K562 (cell line): ENCODE data around the gene GALM. TPM values are rescaled to one million over a fixed set of nuclear protein-coding genes. Genes with fewer than 3 reads are reported as not detected.

ENCODE experiments used
- ATAC-seq: fragments of 200-7000 bp; cut with Tn5 transposase; 3 replicates; pipeline ENCODE4 v1.9.1; 2020; ENCODE audit warnings: moderate library complexity
- BruUV-seq: library from RNA; stranded (reverse); fragments of 400-500 nt; replicated peaks from 2 replicates; lab custom pipeline; 2021; lab: Mats Ljungman, UMichigan
- CTCF ChIA-PET: fragments of 300-600 bp; formaldehyde crosslinking; extraction: SDS; loops from one replicate; lab custom pipeline; 2021; ENCODE audit warnings: low intra/inter-chr PET ratio; lab: Yijun Ruan, JAX
- POLR2A ChIA-PET: fragments of 300-600, 350-650 bp; sonication (Branson Sonifier 250); formaldehyde crosslinking; extraction: SDS; loops from one replicate; lab custom pipeline; 2021; ENCODE audit warnings: antibody characterized with exemption, inconsistent platforms; lab: Yijun Ruan, JAX
- DNase-seq, 4 experiments: peaks; one replicate each; pipeline versions ENCODE4 v3.0.0 to v3.0.0-alpha.2; 2011 to 2018; ENCODE audit warnings: low spot score in 3 of 4, mixed read lengths in 3 of 4; ENCODE audit errors: extremely low read depth in 1 of 4
- FAIRE-seq: peaks from 2 replicates; lab custom pipeline; 2011; peaks lifted over from hg19 to GRCh38; lab: Jason Lieb, UNC
- H2AFZ ChIP-seq: 2 replicates; pipeline ENCODE4 v1.6.0; 2011; ENCODE audit warnings: low read depth, low read length, control low read depth, inconsistent platforms
- H3K27ac ChIP-seq: fragments of 200-600 bp; 3 replicates; pipeline ENCODE4 v1.8.0; 2011; ENCODE audit warnings: low read depth, mild to moderate bottlenecking, control low read depth, inconsistent platforms, low read length, moderate library complexity, mixed read lengths; ENCODE audit errors: extremely low read depth
- H3K27me3 ChIP-seq, 2 experiments: fragments of 300-600 bp in 1 of 2; 2 replicates in 1 of 2; 3 replicates in 1 of 2; pipeline versions ENCODE4 v1.6.0 to v1.8.0; 2011; ENCODE audit warnings: inconsistent platforms in 2 of 2, low read length in 2 of 2, mild to moderate bottlenecking in 1 of 2, mixed read lengths in 1 of 2, moderate library complexity in 1 of 2; ENCODE audit not compliant: control insufficient read depth in 2 of 2, insufficient read depth in 2 of 2
- H3K36me3 ChIP-seq: fragments of 300-600 bp; 3 replicates; pipeline ENCODE4 v1.8.0; 2011; ENCODE audit warnings: mild to moderate bottlenecking, low read length, inconsistent platforms; ENCODE audit not compliant: control insufficient read depth, insufficient read depth
- H3K4me1 ChIP-seq, 2 experiments: fragments of 200-600 bp in 1 of 2; replicated peaks in 1 of 2; 2 replicates in 1 of 2; 3 replicates in 1 of 2; pipeline versions ENCODE4 v1.5.1 to v1.8.0; 2011; ENCODE audit warnings: inconsistent platforms in 2 of 2, low read length in 2 of 2, mild to moderate bottlenecking in 1 of 2, mixed read lengths in 1 of 2, moderate library complexity in 1 of 2; ENCODE audit not compliant: control insufficient read depth in 2 of 2, insufficient read depth in 2 of 2
- H3K4me2 ChIP-seq: 2 replicates; pipeline ENCODE4 v1.6.1; 2011; ENCODE audit warnings: low read length, control low read depth, inconsistent platforms, mixed read lengths; ENCODE audit not compliant: insufficient read depth
- H3K4me3 ChIP-seq: fragments of 200-600 bp; sonication (generic), shearing (Covaris generic); 2 replicates; pipeline ENCODE4 v1.5.1; 2016; ENCODE audit warnings: control low read depth, inconsistent platforms
- H3K79me2 ChIP-seq: fragments of 200-600 bp; 3 replicates; pipeline ENCODE4 v1.8.0; 2011; ENCODE audit warnings: low read length, inconsistent platforms; ENCODE audit not compliant: control insufficient read depth, insufficient read depth
- H3K9ac ChIP-seq, 2 experiments: 2 replicates each; pipeline versions ENCODE4 v1.6.0 to v1.6.1; 2011; ENCODE audit warnings: low read depth in 2 of 2, low read length in 2 of 2, control low read depth in 1 of 2, inconsistent platforms in 1 of 2, mild to moderate bottlenecking in 1 of 2, mixed read lengths in 1 of 2; ENCODE audit not compliant: insufficient read depth in 1 of 2
- H3K9me1 ChIP-seq: one replicate; pipeline ENCODE4 v1.6.0; 2011; ENCODE audit warnings: inconsistent platforms, mild to moderate bottlenecking, low read length, moderate library complexity; ENCODE audit not compliant: control insufficient read depth, insufficient read depth
- H3K9me3 ChIP-seq: replicated peaks from 2 replicates; pipeline ENCODE4 v1.5.1; 2011; ENCODE audit warnings: low read depth, low read length, inconsistent platforms; ENCODE audit not compliant: control insufficient read depth, insufficient read depth
- H4K20me1 ChIP-seq: replicated peaks from 2 replicates; pipeline ENCODE4 v1.6.1; 2011; ENCODE audit warnings: low read length, inconsistent platforms, mixed read lengths; ENCODE audit not compliant: control insufficient read depth, insufficient read depth
- CEBPG ChIP-seq, 3 experiments: fragments of 200-800 bp in 1 of 3; sonication (Bioruptor generic) in 1 of 3; sonication (generic) in 1 of 3; formaldehyde crosslinking in 1 of 3; IDR thresholded peaks in 2 of 3; conservative IDR thresholded peaks in 1 of 3; 2 replicates each; pipeline versions ENCODE4 v1.6.1 to v1.8.0; 2016 to 2022; ENCODE audit warnings: missing compliant biosample characterization in 2 of 3, missing genetic modification characterization in 2 of 3, mild to moderate bottlenecking in 1 of 3, missing genetic modification reagents in 1 of 3
- EZH2 ChIP-seq: IDR thresholded peaks from 2 replicates; pipeline ENCODE4 v1.6.1; 2012; ENCODE audit warnings: low read depth, mild to moderate bottlenecking, inconsistent platforms, low read length, borderline replicate concordance
- RAD51 ChIP-seq: fragments of 450-650 bp; IDR thresholded peaks from 2 replicates; pipeline ENCODE4 v1.7.1; 2016; ENCODE audit warnings: low read depth, mild to moderate bottlenecking, borderline replicate concordance
- WGBS: fragments of 100-300 bp; shearing (Covaris generic); methylation state at CpG from one replicate; pipeline ENCODE4 v1.1.6; 2016; ENCODE audit warnings: low coverage, mixed read lengths; ENCODE audit not compliant: insufficient coverage; ENCODE audit errors: missing lambda C conversion rate; 5-methylcytosine and 5-hydroxymethylcytosine counted together
- in situ Hi-C: fragments of 300-500 bp; cut with MboI; formaldehyde crosslinking; loops from 4 replicates; pipeline ENCODE4 v1.15.0; 2018; ENCODE audit warnings: inconsistent platforms, mixed read lengths
- intact Hi-C: fragments of 100-400 bp; cut with micrococcal nuclease; formaldehyde crosslinking; loops from 2 replicates; pipeline ENCODE4 v1.14.2; 2022
- polyA plus RNA-seq, 8 experiments: library from polyadenylated mRNA; depleted of rRNA in 4 of 8; stranded (reverse) in 5 of 8; unstranded in 3 of 8; fragments of >200 nt; fragmentation: Nextera tagmentation in 2 of 8; fragmentation: Illumina TruSeq in 1 of 8; extraction: Ambion mirVana in 2 of 8; extraction: Trizol in 1 of 8; gene quantifications; 2 replicates each; pipeline versions ENCODE4 v1.2.1 to v1.2.3, GENCODE V29; 2011 to 2014; ENCODE audit warnings: inconsistent platforms in 1 of 8, missing spikeins in 1 of 8
- total RNA-seq, 7 experiments: library from RNA; depleted of rRNA in 6 of 7; stranded (reverse); fragments of >200 nt in 6 of 7; fragmentation: Illumina TruSeq in 2 of 7; extraction: Trizol in 2 of 7; gene quantifications; 2 replicates each; pipeline versions ENCODE4 v1.2.1 to v1.2.3, GENCODE V29; 2011 to 2021; ENCODE audit warnings: low replicate concordance in 1 of 7
- TF ChIP-seq, protein P1 (sequence below): sonication (generic); formaldehyde crosslinking; IDR thresholded peaks from 2 replicates; pipeline ENCODE4 v1.8.0; 2022; ENCODE audit warnings: mild to moderate bottlenecking, missing genetic modification reagents, borderline replicate concordance
- TF ChIP-seq, protein P2 (sequence below), 2 experiments: fragments of 450-650 bp; IDR thresholded peaks; 2 replicates each; pipeline ENCODE4 v1.6.1; 2016; ENCODE audit warnings: mild to moderate bottlenecking in 2 of 2, borderline replicate concordance in 1 of 2, low read depth in 1 of 2, moderate library complexity in 1 of 2

GALM gene
- total and polyA plus RNA-seq, 9 of the 15 experiments (the other 6 are each of a cell fraction or from before 2014, with no cell fraction given) = 22.1 to 51.7 (median 27.9) TPM

DNA sequence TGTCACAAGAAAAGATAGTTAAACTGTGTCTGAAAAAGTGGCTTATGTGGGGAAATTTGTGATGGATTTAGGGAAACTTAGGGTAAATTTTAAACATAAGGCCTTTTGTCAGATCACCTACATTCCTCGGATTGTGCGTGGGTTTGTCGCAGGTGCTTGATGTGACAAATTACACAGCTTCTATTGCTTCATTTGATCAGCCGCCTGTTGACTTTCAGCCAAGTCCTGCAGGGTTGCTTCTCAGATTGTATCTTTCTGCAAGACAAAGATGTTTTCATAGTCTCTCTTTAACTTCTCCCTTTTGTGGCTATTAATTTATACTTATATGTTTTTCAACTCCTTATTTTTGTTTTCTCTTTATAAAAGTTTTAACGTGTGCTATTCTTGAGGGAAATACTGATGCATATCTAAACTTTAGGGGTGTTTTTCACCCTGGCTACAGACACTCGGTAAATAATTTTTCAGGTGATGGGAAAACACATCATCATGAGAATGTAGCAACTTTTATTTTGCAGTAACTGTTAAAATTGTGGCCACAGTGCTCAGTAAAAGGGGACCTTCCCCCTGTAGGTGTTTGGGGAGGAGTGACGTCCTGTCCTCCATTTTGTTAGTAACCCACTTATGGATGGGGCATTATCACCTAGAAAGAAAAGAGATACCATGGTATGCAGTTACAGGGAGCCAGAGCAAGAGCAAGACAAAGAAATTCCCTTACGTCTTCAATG is 31.4 kb downstream of the GALM start:
- no peak for ATAC-seq
- Histone ChIP-seq H3K4me2 (no peak overlapping the region), H3K9me1 (no peaks in the 10 kb centered on the region), H4K20me1 (no peaks in the 10 kb centered on the region), H3K9ac (no peak overlapping the region), H3K27me3 (no peaks in the 10 kb centered on the region), H3K4me1 (peaks cover 7 to 11% of the 10 kb centered on the region in 2 experiments; a peak in 4 of 5 replicates), H3K79me2 (no peaks in the 10 kb centered on the region; the same call in 2 of the 3 replicates), H3K27ac (no peak overlapping the region), H2AFZ (no peak overlapping the region), H3K36me3 (no peaks in the 10 kb centered on the region), H3K4me3 (no peak overlapping the region), H3K9me3 (no peaks in the 10 kb centered on the region)
- CTCF ChIA-PET = interaction anchor here (0.6 to 0.7 kb wide), 2 partner anchors 27 to 96 kb away, joined by 3 to 5 read pairs; no protein-coding TSS in a partner anchor
- POLR2A ChIA-PET = no interaction called here
- 39% methylated on average over 8 of the region's 8 CpGs for WGBS
- in situ Hi-C loops = no loop called here
- DNase-seq = no peak
- no TSS peak for BruUV-seq
- intact Hi-C loops = no loop called here
- no peak for FAIRE-seq
- TF ChIP-seq, protein P1, sequence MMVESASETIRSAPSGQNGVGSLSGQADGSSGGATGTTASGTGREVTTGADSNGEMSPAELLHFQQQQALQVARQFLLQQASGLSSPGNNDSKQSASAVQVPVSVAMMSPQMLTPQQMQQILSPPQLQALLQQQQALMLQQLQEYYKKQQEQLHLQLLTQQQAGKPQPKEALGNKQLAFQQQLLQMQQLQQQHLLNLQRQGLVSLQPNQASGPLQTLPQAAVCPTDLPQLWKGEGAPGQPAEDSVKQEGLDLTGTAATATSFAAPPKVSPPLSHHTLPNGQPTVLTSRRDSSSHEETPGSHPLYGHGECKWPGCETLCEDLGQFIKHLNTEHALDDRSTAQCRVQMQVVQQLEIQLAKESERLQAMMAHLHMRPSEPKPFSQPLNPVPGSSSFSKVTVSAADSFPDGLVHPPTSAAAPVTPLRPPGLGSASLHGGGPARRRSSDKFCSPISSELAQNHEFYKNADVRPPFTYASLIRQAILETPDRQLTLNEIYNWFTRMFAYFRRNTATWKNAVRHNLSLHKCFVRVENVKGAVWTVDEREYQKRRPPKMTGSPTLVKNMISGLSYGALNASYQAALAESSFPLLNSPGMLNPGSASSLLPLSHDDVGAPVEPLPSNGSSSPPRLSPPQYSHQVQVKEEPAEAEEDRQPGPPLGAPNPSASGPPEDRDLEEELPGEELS = no peak
- TF ChIP-seq, protein P2, sequence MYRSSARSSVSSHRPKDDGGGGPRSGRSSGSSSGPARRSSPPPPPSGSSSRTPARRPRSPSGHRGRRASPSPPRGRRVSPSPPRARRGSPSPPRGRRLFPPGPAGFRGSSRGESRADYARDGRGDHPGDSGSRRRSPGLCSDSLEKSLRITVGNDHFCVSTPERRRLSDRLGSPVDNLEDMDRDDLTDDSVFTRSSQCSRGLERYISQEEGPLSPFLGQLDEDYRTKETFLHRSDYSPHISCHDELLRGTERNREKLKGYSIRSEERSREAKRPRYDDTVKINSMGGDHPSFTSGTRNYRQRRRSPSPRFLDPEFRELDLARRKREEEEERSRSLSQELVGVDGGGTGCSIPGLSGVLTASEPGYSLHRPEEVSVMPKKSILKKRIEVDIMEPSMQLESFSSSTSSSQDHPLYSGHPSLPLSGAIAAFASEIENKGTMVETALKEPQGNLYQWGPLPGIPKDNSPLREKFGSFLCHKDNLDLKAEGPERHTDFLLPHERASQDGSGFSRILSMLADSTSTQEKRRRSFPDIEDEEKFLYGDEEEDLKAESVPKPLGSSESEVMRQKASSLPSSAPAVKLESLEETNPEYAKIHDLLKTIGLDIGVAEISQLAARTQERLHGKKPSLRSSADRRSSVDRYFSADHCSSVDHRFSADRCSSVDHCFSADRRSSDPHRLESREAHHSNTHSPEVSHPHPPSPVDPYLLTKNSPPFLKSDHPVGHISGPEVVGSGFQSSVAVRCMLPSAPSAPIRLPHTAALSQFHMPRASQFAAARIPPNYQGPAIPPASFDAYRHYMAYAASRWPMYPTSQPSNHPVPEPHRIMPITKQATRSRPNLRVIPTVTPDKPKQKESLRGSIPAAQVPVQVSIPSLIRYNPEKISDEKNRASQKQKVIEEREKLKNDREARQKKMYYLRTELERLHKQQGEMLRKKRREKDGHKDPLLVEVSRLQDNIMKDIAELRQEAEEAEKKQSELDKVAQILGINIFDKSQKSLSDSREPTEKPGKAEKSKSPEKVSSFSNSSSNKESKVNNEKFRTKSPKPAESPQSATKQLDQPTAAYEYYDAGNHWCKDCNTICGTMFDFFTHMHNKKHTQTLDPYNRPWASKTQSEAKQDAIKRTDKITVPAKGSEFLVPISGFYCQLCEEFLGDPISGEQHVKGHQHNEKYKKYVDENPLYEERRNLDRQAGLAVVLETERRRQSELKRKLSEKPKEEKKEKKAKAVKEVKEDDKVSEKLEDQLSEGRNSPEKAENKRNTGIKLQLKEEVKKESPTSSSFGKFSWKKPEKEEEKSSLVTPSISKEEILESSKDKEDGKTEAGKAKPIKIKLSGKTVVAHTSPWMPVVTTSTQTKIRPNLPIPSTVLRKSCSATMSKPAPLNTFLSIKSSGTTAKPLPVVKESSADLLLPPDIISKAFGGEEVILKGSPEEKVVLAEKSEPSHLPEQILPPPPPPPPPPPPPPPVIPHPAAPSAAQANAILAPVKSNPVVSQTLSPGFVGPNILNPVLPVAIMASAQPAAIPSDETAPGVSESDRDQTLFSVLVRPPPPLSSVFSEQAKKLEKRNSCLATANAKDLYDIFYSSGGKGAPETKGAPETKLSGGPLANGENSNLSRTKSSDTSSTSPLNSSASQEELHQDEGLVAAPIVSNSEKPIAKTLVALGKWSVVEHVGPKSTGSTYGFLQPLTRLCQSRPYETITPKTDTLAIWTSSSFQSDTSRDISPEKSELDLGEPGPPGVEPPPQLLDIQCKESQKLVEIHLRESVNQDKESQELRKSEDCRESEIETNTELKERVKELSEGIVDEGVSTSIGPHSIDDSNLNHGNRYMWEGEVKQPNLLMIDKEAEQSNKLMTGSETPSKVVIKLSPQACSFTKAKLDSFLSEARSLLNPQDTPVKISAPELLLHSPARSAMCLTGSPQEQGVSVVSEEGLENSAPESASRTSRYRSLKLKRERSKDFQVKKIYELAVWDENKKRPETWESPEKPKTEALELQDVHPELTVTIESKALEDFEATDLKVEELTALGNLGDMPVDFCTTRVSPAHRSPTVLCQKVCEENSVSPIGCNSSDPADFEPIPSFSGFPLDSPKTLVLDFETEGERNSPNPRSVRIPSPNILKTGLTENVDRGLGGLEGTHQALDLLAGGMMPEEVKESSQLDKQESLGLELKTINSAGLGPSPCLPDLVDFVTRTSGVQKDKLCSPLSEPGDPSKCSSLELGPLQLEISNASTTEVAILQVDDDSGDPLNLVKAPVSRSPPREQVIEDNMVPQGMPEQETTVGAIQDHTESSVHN (IDR thresholded peaks at IDR 0.05; ENCODE audit: borderline replicate concordance in 1 of 2, low read depth in 1 of 2) = no peak
- no peak for TF ChIP-seq EZH2
- no peak for TF ChIP-seq RAD51
- TF ChIP-seq CEBPG (CRISPR knock-in tag; IDR thresholded peaks at IDR 0.05) = no peak
- peak in 1 of 2 experiments; percentile 56; a peak in 2 of 4 replicates for TF ChIP-seq CEBPG (tag; conservative IDR thresholded peaks at IDR 0.05 in 1 of 2, IDR thresholded peaks at IDR 0.05 in 1 of 2)
